ENCODE measurements around the gene ZSCAN21. TPM values are rescaled to one million over a fixed set of nuclear protein-coding genes. Genes with fewer than 3 reads are reported as not detected.

The ZSCAN21 gene
- total and polyA plus RNA-seq, 7 donors, result 6.8 to 25.6 (median 12.2) TPM

DNA sequence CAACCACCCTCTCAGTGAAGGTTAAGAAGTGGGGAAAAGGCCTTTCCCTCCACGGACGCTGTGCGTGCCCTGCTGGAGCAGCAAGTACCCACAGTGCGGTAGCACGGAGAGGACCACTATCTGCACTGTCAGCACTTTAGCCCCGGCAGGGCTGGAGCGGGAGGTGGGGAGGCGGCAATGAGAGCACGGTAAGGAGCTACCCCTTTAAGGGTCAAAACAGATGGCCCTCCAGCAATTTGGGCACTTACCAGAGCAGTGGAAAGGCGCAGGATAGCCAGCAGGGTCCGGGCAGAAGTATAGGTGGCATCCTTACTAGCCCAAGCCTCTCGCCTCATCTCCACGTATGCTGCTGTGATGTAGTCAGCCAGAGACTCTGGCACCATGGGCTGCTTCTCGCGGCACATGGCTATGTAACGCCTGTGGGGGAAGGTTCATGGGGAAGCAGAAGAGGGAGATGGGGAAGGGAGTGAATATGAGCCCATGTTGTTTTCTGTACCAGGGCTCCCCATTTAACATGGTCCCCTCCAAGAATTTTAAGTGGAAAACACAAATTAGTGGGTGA, 44.4 kb downstream of the ZSCAN21 start:
- no peaks in the 10 kb centered on the region for H3K27me3 ChIP-seq (ENCODE audit: insufficient read depth in 3 of 3, low read length in 2 of 3)
- no peak for ATAC-seq
- DNase-seq, result no peak
- peak overlapping the region; percentile 16 for H3K27ac ChIP-seq
- no peak overlapping the region for H3K4me3 ChIP-seq
- H3K9me3 ChIP-seq, result no peaks in the 10 kb centered on the region
- 56 to 68% (median 57%) methylated on average over 16 of the region's 16 CpGs for WGBS, 3 donors
- peaks cover 16% of the 10 kb centered on the region for H3K4me1 ChIP-seq
- TF ChIP-seq, protein P1, sequence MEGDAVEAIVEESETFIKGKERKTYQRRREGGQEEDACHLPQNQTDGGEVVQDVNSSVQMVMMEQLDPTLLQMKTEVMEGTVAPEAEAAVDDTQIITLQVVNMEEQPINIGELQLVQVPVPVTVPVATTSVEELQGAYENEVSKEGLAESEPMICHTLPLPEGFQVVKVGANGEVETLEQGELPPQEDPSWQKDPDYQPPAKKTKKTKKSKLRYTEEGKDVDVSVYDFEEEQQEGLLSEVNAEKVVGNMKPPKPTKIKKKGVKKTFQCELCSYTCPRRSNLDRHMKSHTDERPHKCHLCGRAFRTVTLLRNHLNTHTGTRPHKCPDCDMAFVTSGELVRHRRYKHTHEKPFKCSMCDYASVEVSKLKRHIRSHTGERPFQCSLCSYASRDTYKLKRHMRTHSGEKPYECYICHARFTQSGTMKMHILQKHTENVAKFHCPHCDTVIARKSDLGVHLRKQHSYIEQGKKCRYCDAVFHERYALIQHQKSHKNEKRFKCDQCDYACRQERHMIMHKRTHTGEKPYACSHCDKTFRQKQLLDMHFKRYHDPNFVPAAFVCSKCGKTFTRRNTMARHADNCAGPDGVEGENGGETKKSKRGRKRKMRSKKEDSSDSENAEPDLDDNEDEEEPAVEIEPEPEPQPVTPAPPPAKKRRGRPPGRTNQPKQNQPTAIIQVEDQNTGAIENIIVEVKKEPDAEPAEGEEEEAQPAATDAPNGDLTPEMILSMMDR (IDR thresholded peaks at IDR 0.05), result no peak
- intact Hi-C loops (cut with DNase I), result loop anchor here in 1 of 2 donors (5.0 kb wide), 1 partner anchor 33 kb away; the partner anchor contains the start of gene MBLAC1
- peaks cover 12 to 90% of the 10 kb centered on the region in 2 donors for H3K36me3 ChIP-seq (ENCODE audit: insufficient read depth in 1 of 2, low read depth in 1 of 2)

- Histone ChIP-seq H3K4me1 (peaks cover 20% of the 10 kb centered on the region), H3K27me3 (ENCODE audit: insufficient read depth in 3 of 3, low read length in 2 of 3) (no peaks in the 10 kb centered on the region), H3K27ac (no peak overlapping the region), H3K4me3 (no peak overlapping the region), H3K9me3 (no peaks in the 10 kb centered on the region), H3K36me3 (ENCODE audit: insufficient read depth in 1 of 2, low read depth in 1 of 2) (peaks cover 12 to 95% of the 10 kb centered on the region in 2 donors)
- DNase-seq (no peak), ATAC-seq (no peak)
- TF ChIP-seq, protein P1 (IDR thresholded peaks at IDR 0.05), result no peak
- 75 to 80% (median 79%) methylated on average over 9 of the region's 9 CpGs for WGBS, 3 donors
- intact Hi-C loops (cut with DNase I), result no loop called here
Observed at GRCh38 chr7:100095289-100095688, 45.7 kb downstream of the ZSCAN21 start.

DNA sequence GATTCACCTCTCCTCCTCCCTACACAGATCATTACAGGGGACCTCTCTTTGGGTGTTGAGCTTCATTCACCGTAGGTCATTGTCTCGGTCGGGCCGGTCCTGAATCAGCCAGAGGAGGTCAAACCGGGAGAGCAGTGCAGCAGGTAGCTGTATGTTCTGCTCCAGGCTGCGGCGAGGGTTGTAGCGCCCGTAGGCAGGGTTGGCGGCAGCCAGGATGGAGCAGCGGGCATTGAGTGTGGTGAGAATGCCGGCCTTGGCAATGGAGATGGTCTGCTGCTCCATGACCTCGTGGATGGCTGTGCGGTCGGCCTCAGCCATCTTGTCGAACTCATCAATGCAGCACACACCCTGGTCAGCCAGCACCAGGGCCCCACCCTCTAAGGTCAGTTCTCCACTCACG, 46.1 kb downstream of the ZSCAN21 start:
- DNase-seq (no peak), ATAC-seq (no peak)
- no peaks in the 10 kb centered on the region for H3K27me3 ChIP-seq (ENCODE audit: insufficient read depth in 3 of 3, low read length in 2 of 3)
- WGBS, 3 donors, result 90 to 95% (median 92%) methylated on average over 17 of the region's 17 CpGs
- H3K27ac ChIP-seq, result no peak overlapping the region
- no peaks in the 10 kb centered on the region for H3K9me3 ChIP-seq
- no peak overlapping the region for H3K4me3 ChIP-seq
- H3K4me1 ChIP-seq, result peaks cover 20% of the 10 kb centered on the region
- TF ChIP-seq, protein P1 (IDR thresholded peaks at IDR 0.05), result no peak
- peaks cover 12 to 91% of the 10 kb centered on the region in 2 donors for H3K36me3 ChIP-seq (ENCODE audit: insufficient read depth in 1 of 2, low read depth in 1 of 2)
- intact Hi-C loops (cut with DNase I), result no loop called here

- intact Hi-C loops (cut with DNase I), result no loop called here
- Histone ChIP-seq H3K27ac (no peak overlapping the region), H3K36me3 (ENCODE audit: insufficient read depth in 1 of 2, low read depth in 1 of 2) (peaks cover 9 to 68% of the 10 kb centered on the region in 2 donors), H3K4me3 (peak overlapping the region; percentile 77), H3K27me3 (ENCODE audit: insufficient read depth in 3 of 3, low read length in 2 of 3) (no peaks in the 10 kb centered on the region), H3K9me3 (no peaks in the 10 kb centered on the region), H3K4me1 (peaks cover 19% of the 10 kb centered on the region)
- ATAC-seq (no peak), DNase-seq (no peak)
- WGBS, 3 donors, result 81 to 86% (median 83%) methylated on average over 10 of the region's 10 CpGs
- TF ChIP-seq, protein P1 (IDR thresholded peaks at IDR 0.05), result no peak
Observed at GRCh38 chr7:100098913-100099312, 49.3 kb downstream of the ZSCAN21 start.

DNA sequence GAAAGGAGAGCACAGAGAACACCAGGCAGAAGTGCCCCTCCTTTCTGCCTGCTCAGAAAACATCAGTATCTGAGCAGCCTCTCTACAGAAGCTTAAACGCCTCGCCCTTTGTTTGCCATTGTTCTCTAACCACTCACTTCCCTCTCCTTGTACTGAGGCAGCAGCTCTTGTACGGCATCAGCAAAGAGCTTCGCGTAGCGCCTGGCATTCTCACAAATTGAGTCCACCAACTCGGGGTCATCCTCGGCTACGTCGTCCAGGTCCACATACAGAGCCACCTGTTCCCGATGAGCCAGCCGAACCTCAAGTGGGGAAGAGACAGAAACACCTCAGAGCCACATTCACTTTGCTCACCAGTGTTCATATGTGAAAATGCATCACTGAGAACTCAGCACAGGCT, 49.9 kb downstream of the ZSCAN21 start:
- intact Hi-C loops (cut with DNase I), result no loop called here
- Histone ChIP-seq H3K27ac (peak overlapping the region; percentile 90), H3K9me3 (no peaks in the 10 kb centered on the region), H3K4me3 (peak overlapping the region; percentile 77), H3K36me3 (ENCODE audit: insufficient read depth in 1 of 2, low read depth in 1 of 2) (peaks cover 9 to 68% of the 10 kb centered on the region in 2 donors), H3K4me1 (peaks cover 18% of the 10 kb centered on the region), H3K27me3 (ENCODE audit: insufficient read depth in 3 of 3, low read length in 2 of 3) (no peaks in the 10 kb centered on the region)
- WGBS, 3 donors, result 58 to 65% (median 65%) methylated on average over 12 of the region's 12 CpGs
- TF ChIP-seq, protein P1 (IDR thresholded peaks at IDR 0.05), result no peak
- ATAC-seq (no peak), DNase-seq (no peak)
